ENCODE results near the gene CSNK2A2.

The CSNK2A2 gene

GRCh38 chr16:58170223-58170622 is 27.7 kb downstream of the CSNK2A2 start:
- DNase-seq (ENCODE audit: low read depth) = no peak
- no peak for TF ChIP-seq CTCF (IDR thresholded peaks at IDR 0.05; ENCODE audit: control insufficient read depth, insufficient read depth, low read depth, low read length, missing control alignments)
- no peak overlapping the region for H3K4me3 ChIP-seq (ENCODE audit: control insufficient read depth, low read depth, low read length)

GRCh38 chr16:58160855-58161254 is 37.1 kb downstream of the CSNK2A2 start:
- no peak overlapping the region for H3K4me3 ChIP-seq (ENCODE audit: control insufficient read depth, low read depth, low read length)
- no peak for DNase-seq (ENCODE audit: low read depth)
- no peak for TF ChIP-seq CTCF (IDR thresholded peaks at IDR 0.05; ENCODE audit: control insufficient read depth, insufficient read depth, low read depth, low read length, missing control alignments)

- TF ChIP-seq CTCF (IDR thresholded peaks at IDR 0.05; ENCODE audit: control insufficient read depth, insufficient read depth, low read depth, low read length, missing control alignments) = no peak
- H3K4me3 ChIP-seq (ENCODE audit: control insufficient read depth, low read depth, low read length) = no peak overlapping the region
- no peak for DNase-seq (ENCODE audit: low read depth)
These were observed 39.2 kb downstream of the CSNK2A2 start for GRCh38 chr16:58158725-58159124.

GRCh38 chr16:58157951-58158540 is 39.9 kb downstream of the CSNK2A2 start:
- TF ChIP-seq CTCF (IDR thresholded peaks at IDR 0.05; ENCODE audit: control insufficient read depth, insufficient read depth, low read depth, low read length, missing control alignments) = no peak
- no peak for DNase-seq (ENCODE audit: low read depth)
- no peak overlapping the region for H3K4me3 ChIP-seq (ENCODE audit: control insufficient read depth, low read depth, low read length)

GRCh38 chr16:58157239-58157638 is 40.7 kb downstream of the CSNK2A2 start:
- H3K4me3 ChIP-seq (ENCODE audit: control insufficient read depth, low read depth, low read length) = no peak overlapping the region
- TF ChIP-seq CTCF (IDR thresholded peaks at IDR 0.05; ENCODE audit: control insufficient read depth, insufficient read depth, low read depth, low read length, missing control alignments) = no peak
- no peak for DNase-seq (ENCODE audit: low read depth)

- no peak for TF ChIP-seq CTCF (IDR thresholded peaks at IDR 0.05; ENCODE audit: control insufficient read depth, insufficient read depth, low read depth, low read length, missing control alignments)
- H3K4me3 ChIP-seq (ENCODE audit: control insufficient read depth, low read depth, low read length) = no peak overlapping the region
- DNase-seq (ENCODE audit: low read depth) = no peak
These were observed 42.1 kb downstream of the CSNK2A2 start for GRCh38 chr16:58155839-58156238.

GRCh38 chr16:58154345-58154744 is 43.6 kb downstream of the CSNK2A2 start:
- no peak overlapping the region for H3K4me3 ChIP-seq (ENCODE audit: control insufficient read depth, low read depth, low read length)
- no peak for DNase-seq (ENCODE audit: low read depth)
- no peak for TF ChIP-seq CTCF (IDR thresholded peaks at IDR 0.05; ENCODE audit: control insufficient read depth, insufficient read depth, low read depth, low read length, missing control alignments)
